ENCODE results near the gene C5. TPM values are rescaled to one million over a fixed set of nuclear protein-coding genes. Genes with fewer than 3 reads are reported as not detected.
A peak's percentile ranks its signal among the peaks of the same experiment; 100 is the strongest.

Gene C5
- total RNA-seq, 1 experiment from 2014 or later = 0.66 TPM

GRCh38 chr9:121066850-121067249, 16.8 kb upstream of the C5 start:
- Histone ChIP-seq H3K4me3 (replicated peaks in 1 of 2; ENCODE audit: low read depth in 1 of 2, low read length in 2 of 2) (no peak overlapping the region), H4K20me1 (ENCODE audit: insufficient read depth) (no peaks in the 10 kb centered on the region), H3K9me2 (ENCODE audit: insufficient read depth) (no peaks in the 10 kb centered on the region), H2AFZ (ENCODE audit: low read depth, low read length, poor library complexity, severe bottlenecking) (no peak overlapping the region), H3K79me2 (ENCODE audit: insufficient read depth, low read length) (no peaks in the 10 kb centered on the region), H3K9ac (ENCODE audit: low read length) (no peak overlapping the region), H3K4me1 (ENCODE audit: control insufficient read depth in 1 of 2, insufficient read depth in 2 of 2, low read length in 2 of 2) (no peaks in the 10 kb centered on the region), H3K27me3 (ENCODE audit: insufficient read depth, low read length) (no peaks in the 10 kb centered on the region), H3K9me3 (ENCODE audit: control insufficient read depth in 1 of 2, insufficient read depth in 1 of 2, low read depth in 1 of 2, low read length in 2 of 2) (no peaks in the 10 kb centered on the region), H3K36me3 (ENCODE audit: control insufficient read depth in 1 of 2, insufficient read depth in 2 of 2, low read length in 2 of 2) (no peaks in the 10 kb centered on the region), H3K27ac (ENCODE audit: low read depth, low read length) (no peak overlapping the region), H3K4me2 (ENCODE audit: low read length) (no peak overlapping the region)
- BruUV-seq (replicated peaks) = no TSS peak
- CTCF ChIA-PET = no interaction called here
- ATAC-seq = no peak
- no peak for TF ChIP-seq ATF3 (IDR thresholded peaks at IDR 0.05)
- POLR2A ChIA-PET = no interaction called here
- intact Hi-C loops (cut with micrococcal nuclease) = no loop called here
- RAD21 ChIA-PET (ENCODE audit: low non-redundant PET in 1 of 2, low total read pairs in 2 of 2, uncharacterized antibody in 2 of 2, unreplicated experiment in 2 of 2) = no interaction called here
- DNase-seq (ENCODE audit: low read depth, low spot score) = no peak

GRCh38 chr9:121059998-121060636, 10.0 kb upstream of the C5 start:
- no peak overlapping the region for H3K4me3 ChIP-seq (replicated peaks in 1 of 2; ENCODE audit: low read depth in 1 of 2, low read length in 2 of 2)
- intact Hi-C loops (cut with micrococcal nuclease) = loop anchor here (1.0 to 10.0 kb wide), 3 partner anchors 75 to 435 kb away; no protein-coding TSS in a partner anchor
- ChIA-PET RAD21 (ENCODE audit: low non-redundant PET in 1 of 2, low total read pairs in 2 of 2, uncharacterized antibody in 2 of 2, unreplicated experiment in 2 of 2) (interaction anchor here (0.6 to 1.0 kb wide), 6 partner anchors 74 to 304 kb away, joined by 3 to 8 read pairs (median 4); no protein-coding TSS in a partner anchor), POLR2A (interaction anchor here (1.4 kb wide), 1 partner anchor 10 kb away, joined by 4 read pairs; the partner anchor contains the start of gene C5), CTCF (interaction anchor here (0.6 to 2.9 kb wide), 27 partner anchors 8 to 357 kb away, joined by 3 to 65 read pairs (median 5); partner anchors contain the start of genes C5, CNTRL and RAB14)
- ATAC-seq (peak; percentile 62), DNase-seq (ENCODE audit: low read depth, low spot score) (peak; percentile 64)
- BruUV-seq (replicated peaks) = no TSS peak
- H3K9me2 ChIP-seq (ENCODE audit: insufficient read depth) = no peaks in the 10 kb centered on the region
- H3K27ac ChIP-seq (ENCODE audit: low read depth, low read length) = no peak overlapping the region
- no peaks in the 10 kb centered on the region for H3K9me3 ChIP-seq (ENCODE audit: control insufficient read depth in 1 of 2, insufficient read depth in 1 of 2, low read depth in 1 of 2, low read length in 2 of 2)
- H3K27me3 ChIP-seq (ENCODE audit: insufficient read depth, low read length) = no peaks in the 10 kb centered on the region
- TF ChIP-seq EZH2 (IDR thresholded peaks at IDR 0.05) (no peak), CTCF (IDR thresholded peaks at IDR 0.05 in 2 of 3, conservative IDR thresholded peaks at IDR 0.05 in 1 of 3; ENCODE audit: borderline replicate concordance in 1 of 3, insufficient read depth in 1 of 3, low read depth in 2 of 3, low read length in 2 of 3) (peak; percentile 65 to 84 (median 74); a peak in 5 of 6 replicates), RAD21 (IDR thresholded peaks at IDR 0.05; ENCODE audit: low read depth) (peak; percentile 71)
- H3K79me2 ChIP-seq (ENCODE audit: insufficient read depth, low read length) = no peaks in the 10 kb centered on the region
- H2AFZ ChIP-seq (ENCODE audit: low read depth, low read length, poor library complexity, severe bottlenecking) = peak overlapping the region; percentile 99
- H3K36me3 ChIP-seq (ENCODE audit: control insufficient read depth in 1 of 2, insufficient read depth in 2 of 2, low read length in 2 of 2) = no peaks in the 10 kb centered on the region
- no peaks in the 10 kb centered on the region for H4K20me1 ChIP-seq (ENCODE audit: insufficient read depth)
- peaks cover 0 to 3% of the 10 kb centered on the region in 2 experiments; a peak in 1 of 4 replicates for H3K4me1 ChIP-seq (ENCODE audit: control insufficient read depth in 1 of 2, insufficient read depth in 2 of 2, low read length in 2 of 2)
- peak overlapping the region; percentile 50; the same call in 1 of the 2 replicates for H3K4me2 ChIP-seq (ENCODE audit: low read length)
- no peak overlapping the region for H3K9ac ChIP-seq (ENCODE audit: low read length)

All from HCT116 (cell line).